Limb (tissue), 2 donors: Measurements from ENCODE around the gene ATXN7L1.
"Not testable (repeated sequence)": the region's sequence is repeated elsewhere in the genome, so short reads cannot be mapped to it uniquely, and the experiment has no call there.

Experiments used
- DNase-seq, 2 donors: peaks; one replicate each; pipeline ENCODE4 v3.0.0-alpha.2; 2016; ENCODE audit errors: extremely low spot score in 2 of 2

Gene ATXN7L1

GRCh38 chr7:105744258-105744657 lies 132.1 kb downstream of the ATXN7L1 start:
- DNase-seq: no peak

GRCh38 chr7:105743351-105744090 lies 132.9 kb downstream of the ATXN7L1 start:
- no peak for DNase-seq

GRCh38 chr7:105742787-105743186 lies 133.6 kb downstream of the ATXN7L1 start:
- DNase-seq: no peak

- no peak for DNase-seq
These were observed 134.4 kb downstream of the ATXN7L1 start for GRCh38 chr7:105741982-105742381.

GRCh38 chr7:105738133-105738532 lies 138.3 kb downstream of the ATXN7L1 start:
- no peak for DNase-seq

GRCh38 chr7:105734233-105734632 lies 142.2 kb downstream of the ATXN7L1 start:
- no peak for DNase-seq

GRCh38 chr7:105731042-105731441 lies 145.4 kb downstream of the ATXN7L1 start:
- DNase-seq: no peak

- DNase-seq: no peak
These were observed 148.4 kb downstream of the ATXN7L1 start for GRCh38 chr7:105728028-105728427.

- no peak for DNase-seq
These were observed 151.7 kb downstream of the ATXN7L1 start for GRCh38 chr7:105724688-105725087.

- DNase-seq: no peak
These were observed 152.8 kb downstream of the ATXN7L1 start for GRCh38 chr7:105723572-105723971.

GRCh38 chr7:105721571-105722104 lies 154.8 kb downstream of the ATXN7L1 start:
- DNase-seq: no peak

GRCh38 chr7:105719919-105720318 lies 156.5 kb downstream of the ATXN7L1 start:
- DNase-seq: no peak

GRCh38 chr7:105719395-105719794 lies 157.0 kb downstream of the ATXN7L1 start:
- DNase-seq: no peak

- no peak for DNase-seq
These were observed 157.9 kb downstream of the ATXN7L1 start for GRCh38 chr7:105718511-105718925.

GRCh38 chr7:105715528-105715927 lies 160.9 kb downstream of the ATXN7L1 start:
- no peak for DNase-seq

GRCh38 chr7:105713488-105714465 lies 162.6 kb downstream of the ATXN7L1 start:
- DNase-seq: no peak

- DNase-seq: no peak
These were observed 163.5 kb downstream of the ATXN7L1 start for GRCh38 chr7:105712877-105713276.

GRCh38 chr7:105711726-105712402 lies 164.5 kb downstream of the ATXN7L1 start:
- DNase-seq: no peak

GRCh38 chr7:105710720-105711119 lies 165.7 kb downstream of the ATXN7L1 start:
- DNase-seq: not testable (repeated sequence)

- DNase-seq: no peak
These were observed 167.7 kb downstream of the ATXN7L1 start for GRCh38 chr7:105708763-105709080.

- DNase-seq: no peak
These were observed 168.2 kb downstream of the ATXN7L1 start for GRCh38 chr7:105707967-105708762.
